Measurements from ENCODE around the gene CSF3. TPM values are rescaled to one million over a fixed set of nuclear protein-coding genes. Genes with fewer than 3 reads are reported as not detected.
A peak's percentile ranks its signal among the peaks of the same experiment; 100 is the strongest.

Gene CSF3
- total and polyA plus RNA-seq, 12 donors, result 0.06 to 6.1 (median 0.44) TPM; not detected in 4

GRCh38 chr17:40062329-40063186 is 47.3 kb downstream of the CSF3 start, which contains the start of gene THRA:
Gene THRA, plus strand, starts transcription at chr17:40062965. Its CDS starts 11,524 bp downstream, at chr17:40074489.
- 0 to 3% (median 1%) methylated on average over 13 to 83 of the region's 83 CpGs for WGBS, 4 donors
- TF ChIP-seq POLR2A (IDR thresholded peaks at IDR 0.05), result no peak
- peak in 2 of 6 experiments; percentile 9 to 35 for TF ChIP-seq CTCF (IDR thresholded peaks at IDR 0.05)
- Histone ChIP-seq H3K4me1 (replicated peaks in 1 of 2) (peaks cover 23 to 40% of the 10 kb centered on the region in 2 donors), H3K36me3 (replicated peaks in 1 of 2) (no peaks in the 10 kb centered on the region), H3K9me3 (replicated peaks in 1 of 3) (no peaks in the 10 kb centered on the region), H3K27ac (peak within 1 kb of the TSS; percentile 72 to 96 (median 93)), H3K27me3 (no peaks in the 10 kb centered on the region), H3K4me3 (peak within 1 kb of the TSS; percentile 73 to 100 (median 91))
- DNase-seq, result peak; percentile 55 to 78 (median 73)
- intact Hi-C loops (cut with DNase I), result loop anchor here in 1 of 2 donors (10.0 kb wide), 1 partner anchor 102 kb away; no protein-coding TSS in a partner anchor

DNA sequence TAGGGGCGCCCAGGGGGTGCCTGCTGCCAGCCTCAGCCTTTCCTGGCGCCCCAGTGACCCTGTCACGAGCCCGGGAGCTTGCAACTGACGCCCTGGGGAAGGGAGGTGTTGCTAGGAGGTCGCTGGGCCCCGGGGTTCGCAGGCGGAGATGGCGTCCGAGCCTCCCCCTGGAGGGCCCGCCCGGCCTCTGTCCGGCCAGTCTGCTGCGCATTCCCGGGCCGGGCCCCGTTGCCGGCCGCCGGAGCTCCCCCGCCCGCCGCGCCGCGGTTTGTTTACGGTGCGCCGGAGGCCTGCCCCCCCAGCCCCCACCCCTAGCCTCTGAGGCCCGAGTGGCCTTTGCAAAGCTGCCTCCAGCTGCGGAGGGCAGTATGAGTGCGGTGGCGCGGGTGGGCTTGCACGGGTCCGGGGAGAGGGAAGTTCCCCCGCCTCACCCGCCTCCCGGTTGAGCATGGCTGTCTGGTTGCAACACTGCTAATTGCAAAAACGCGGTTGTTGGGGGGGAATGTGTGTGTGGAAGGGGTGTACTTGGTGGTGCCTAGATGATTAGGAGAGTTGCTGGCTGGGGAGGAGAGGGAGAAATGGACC is 48.0 kb downstream of the CSF3 start:
- Histone ChIP-seq H3K9me3 (replicated peaks in 1 of 3) (no peaks in the 10 kb centered on the region), H3K4me1 (replicated peaks in 1 of 2) (peaks cover 28 to 47% of the 10 kb centered on the region in 2 donors), H3K4me3 (peak overlapping the region; percentile 73 to 100 (median 91)), H3K36me3 (replicated peaks in 1 of 2) (no peaks in the 10 kb centered on the region), H3K27me3 (no peaks in the 10 kb centered on the region), H3K27ac (peak overlapping the region; percentile 72 to 96 (median 93))
- intact Hi-C loops (cut with DNase I), result loop anchor here in 1 of 2 donors (10.0 kb wide), 1 partner anchor 102 kb away; no protein-coding TSS in a partner anchor
- TF ChIP-seq CTCF (IDR thresholded peaks at IDR 0.05) (no peak), POLR2A (IDR thresholded peaks at IDR 0.05) (peak in 1 of 2 donors; percentile 65)
- 0 to 2% (median 1%) methylated on average over 6 to 42 of the region's 42 CpGs for WGBS, 4 donors
- DNase-seq, result peak in 6 of 7 donors; percentile 59 to 65 (median 61)

GRCh38 chr17:40063901-40064531 is 48.8 kb downstream of the CSF3 start:
- no peaks in the 10 kb centered on the region for H3K27me3 ChIP-seq
- H3K27ac ChIP-seq, result peak overlapping the region; percentile 72 to 96 (median 93)
- peak in 1 of 2 donors; percentile 57 for TF ChIP-seq POLR2A (IDR thresholded peaks at IDR 0.05)
- no peak for TF ChIP-seq CTCF (IDR thresholded peaks at IDR 0.05)
- 4 to 19% (median 7%) methylated on average over 8 to 10 of the region's 10 CpGs for WGBS, 4 donors
- peak overlapping the region; percentile 73 to 100 (median 91) for H3K4me3 ChIP-seq
- H3K9me3 ChIP-seq (replicated peaks in 1 of 3), result no peaks in the 10 kb centered on the region
- intact Hi-C loops (cut with DNase I), result loop anchor here in 1 of 2 donors (10.0 kb wide), 1 partner anchor 101 kb away; no protein-coding TSS in a partner anchor
- no peaks in the 10 kb centered on the region for H3K36me3 ChIP-seq (replicated peaks in 1 of 2)
- peaks cover 32 to 53% of the 10 kb centered on the region in 2 donors for H3K4me1 ChIP-seq (replicated peaks in 1 of 2)
- DNase-seq, result peak; percentile 58 to 80 (median 70)

All from adrenal gland (tissue), 12 donors.